ENCODE measurements around the gene APC2. TPM values are rescaled to one million over a fixed set of nuclear protein-coding genes. Genes with fewer than 3 reads are reported as not detected.

The APC2 gene
- total RNA-seq, 1 donor from 2014 or later, result 1.3 TPM

DNA sequence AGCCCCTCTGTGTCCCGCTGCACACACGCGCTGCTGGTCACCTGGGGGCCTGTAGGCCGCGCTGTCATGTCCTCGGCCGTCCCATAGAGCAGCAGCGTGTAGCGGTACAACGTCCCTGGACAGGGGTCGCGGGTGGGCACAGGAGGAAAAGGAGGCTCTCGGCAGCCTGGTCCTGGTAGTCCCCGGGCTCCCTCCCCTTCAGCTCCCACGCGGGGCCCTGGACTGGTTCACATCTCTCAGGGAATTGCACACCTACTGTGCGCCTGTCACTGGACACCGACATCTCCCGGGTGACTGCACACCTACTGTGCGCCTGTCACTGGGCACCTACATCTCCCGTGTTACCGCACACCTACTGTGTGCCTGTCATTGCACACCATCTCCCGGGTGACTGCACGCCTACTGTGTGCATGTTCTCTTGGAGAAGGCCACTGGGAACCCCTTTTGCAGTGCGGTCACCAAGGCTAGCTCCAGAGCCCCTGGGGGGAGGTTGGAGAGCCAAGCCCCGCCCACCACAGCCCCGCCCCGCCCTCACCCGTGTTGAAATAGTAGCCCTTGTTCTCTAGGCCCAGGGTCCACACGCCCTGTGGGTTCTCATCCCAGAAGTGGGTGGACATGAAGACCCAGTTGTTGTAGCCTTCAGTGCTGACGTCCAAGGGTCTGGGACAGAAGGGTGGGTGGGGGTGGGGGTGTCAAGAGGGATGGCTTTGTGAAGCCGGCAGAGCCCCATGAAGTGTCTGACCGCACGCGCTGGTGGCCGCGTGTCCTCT is 32.6 kb downstream of the APC2 start:
- H3K27me3 ChIP-seq, result no peaks in the 10 kb centered on the region
- no peak overlapping the region for H3K27ac ChIP-seq
- Mint-ChIP-seq H3K9me3 (no peaks in the 10 kb centered on the region), H3K36me3 (no peaks in the 10 kb centered on the region), H3K27ac (no peak overlapping the region), H3K27me3 (ENCODE audit: insufficient read depth, low read depth) (peaks cover 3% of the 10 kb centered on the region), H3K4me1 (peaks cover 6% of the 10 kb centered on the region), H3K4me3 (no peak overlapping the region)
- H3K79me2 ChIP-seq (ENCODE audit: low read depth), result peaks cover 14% of the 10 kb centered on the region
- no peak overlapping the region for H3K9ac ChIP-seq
- H2AFZ ChIP-seq (replicated peaks), result no peak overlapping the region
- TF ChIP-seq EZH2phosphoT487 (IDR thresholded peaks at IDR 0.05) (no peak), EZH2 (IDR thresholded peaks at IDR 0.05) (no peak), CTCF (IDR thresholded peaks at IDR 0.05) (no peak)
- H3K36me3 ChIP-seq, result no peaks in the 10 kb centered on the region
- H3F3A ChIP-seq (ENCODE audit: low read depth), result peaks cover 13% of the 10 kb centered on the region
- DNase-seq (ENCODE audit: low spot score), result no peak
- no peaks in the 10 kb centered on the region for H3K9me3 ChIP-seq (ENCODE audit: low read depth)
- H3K4me1 ChIP-seq, result peaks cover 7% of the 10 kb centered on the region
- H4K20me1 ChIP-seq (ENCODE audit: low read depth), result peaks cover 13% of the 10 kb centered on the region
- H3K4me2 ChIP-seq, result no peak overlapping the region
- no peak overlapping the region for H3K4me3 ChIP-seq

GRCh38 chr19:1483131-1483978 is 33.4 kb downstream of the APC2 start:
- Histone ChIP-seq H3F3A (ENCODE audit: low read depth) (peaks cover 13% of the 10 kb centered on the region), H3K27me3 (no peaks in the 10 kb centered on the region), H2AFZ (replicated peaks) (no peak overlapping the region), H3K79me2 (ENCODE audit: low read depth) (peaks cover 6% of the 10 kb centered on the region), H3K27ac (no peak overlapping the region), H3K9me3 (ENCODE audit: low read depth) (no peaks in the 10 kb centered on the region), H3K9ac (no peak overlapping the region), H4K20me1 (ENCODE audit: low read depth) (peaks cover 5% of the 10 kb centered on the region), H3K36me3 (no peaks in the 10 kb centered on the region), H3K4me2 (no peak overlapping the region), H3K4me3 (no peak overlapping the region), H3K4me1 (peaks cover under 1% of the 10 kb centered on the region)
- H3K27me3 Mint-ChIP-seq (ENCODE audit: insufficient read depth, low read depth), result peaks cover 3% of the 10 kb centered on the region
- TF ChIP-seq EZH2 (IDR thresholded peaks at IDR 0.05) (no peak), CTCF (IDR thresholded peaks at IDR 0.05) (no peak), EZH2phosphoT487 (IDR thresholded peaks at IDR 0.05) (no peak)
- H3K4me3 Mint-ChIP-seq, result no peak overlapping the region
- H3K4me1 Mint-ChIP-seq, result peaks cover 6% of the 10 kb centered on the region
- no peak overlapping the region for H3K27ac Mint-ChIP-seq
- H3K9me3 Mint-ChIP-seq, result no peaks in the 10 kb centered on the region
- DNase-seq (ENCODE audit: low spot score), result no peak
- no peaks in the 10 kb centered on the region for H3K36me3 Mint-ChIP-seq

GRCh38 chr19:1483979-1484428 is 34.1 kb downstream of the APC2 start:
- no peak for DNase-seq (ENCODE audit: low spot score)
- H3K4me3 ChIP-seq, result no peak overlapping the region
- H3K4me2 ChIP-seq, result no peak overlapping the region
- no peak overlapping the region for H3K9ac ChIP-seq
- peaks cover 5% of the 10 kb centered on the region for H3K4me1 Mint-ChIP-seq
- no peak overlapping the region for H3K27ac Mint-ChIP-seq
- H4K20me1 ChIP-seq (ENCODE audit: low read depth), result no peaks in the 10 kb centered on the region
- H3K27me3 ChIP-seq, result no peaks in the 10 kb centered on the region
- no peak overlapping the region for H3K4me3 Mint-ChIP-seq
- H3K4me1 ChIP-seq, result no peaks in the 10 kb centered on the region
- H3F3A ChIP-seq (ENCODE audit: low read depth), result peaks cover 13% of the 10 kb centered on the region
- H3K9me3 ChIP-seq (ENCODE audit: low read depth), result no peaks in the 10 kb centered on the region
- TF ChIP-seq EZH2 (IDR thresholded peaks at IDR 0.05) (no peak), CTCF (IDR thresholded peaks at IDR 0.05) (no peak), EZH2phosphoT487 (IDR thresholded peaks at IDR 0.05) (no peak)
- no peak overlapping the region for H3K27ac ChIP-seq
- no peaks in the 10 kb centered on the region for H3K9me3 Mint-ChIP-seq
- no peak overlapping the region for H2AFZ ChIP-seq (replicated peaks)
- H3K36me3 ChIP-seq, result no peaks in the 10 kb centered on the region
- no peaks in the 10 kb centered on the region for H3K79me2 ChIP-seq (ENCODE audit: low read depth)
- no peaks in the 10 kb centered on the region for H3K36me3 Mint-ChIP-seq
- peaks cover 3% of the 10 kb centered on the region for H3K27me3 Mint-ChIP-seq (ENCODE audit: insufficient read depth, low read depth)
